Activated CD8-positive, alpha-beta T cell treated with anti-CD3 and anti-CD28 coated beads for 36 hours (primary cell): ENCODE data around the gene TUBAL3. TPM values are rescaled to one million over a fixed set of nuclear protein-coding genes. Genes with fewer than 3 reads are reported as not detected.

Source experiments
- ATAC-seq: fragments of 200-7000 bp; cut with Tn5 transposase; one replicate; pipeline ENCODE4 v1.10.0; 2021; ENCODE audit warnings: mild to moderate bottlenecking, moderate library complexity
- CTCF ChIA-PET: fragments of 350-600 bp; sonication (Branson Sonifier 250); formaldehyde crosslinking; loops from one replicate; lab custom pipeline; 2021; ENCODE audit warnings: antibody characterized with exemption; lab: Charles Lee
- POLR2A ChIA-PET: fragments of 350-600 bp; sonication (Branson Sonifier 250); formaldehyde crosslinking; loops from one replicate; lab custom pipeline; 2021; ENCODE audit warnings: antibody characterized with exemption; lab: Charles Lee
- DNase-seq: peaks from one replicate; pipeline ENCODE4 v3.0.0-alpha.2; 2020
- H3K27ac Mint-ChIP-seq: one replicate; pipeline ENCODE4 v1.8.0; 2021; ENCODE audit warnings: mild to moderate bottlenecking, mixed read lengths
- H3K27me3 Mint-ChIP-seq: one replicate; pipeline ENCODE4 v1.8.0; 2021; ENCODE audit warnings: mixed read lengths
- H3K36me3 Mint-ChIP-seq: one replicate; pipeline ENCODE4 v1.8.0; 2021; ENCODE audit warnings: low read depth, mixed read lengths
- H3K4me1 Mint-ChIP-seq: one replicate; pipeline ENCODE4 v1.8.0; 2021; ENCODE audit warnings: low read depth, mixed read lengths
- H3K4me3 Mint-ChIP-seq: one replicate; pipeline ENCODE4 v1.8.0; 2021; ENCODE audit warnings: mild to moderate bottlenecking, moderate library complexity, mixed read lengths
- H3K9me3 Mint-ChIP-seq: one replicate; pipeline ENCODE4 v1.8.0; 2021; ENCODE audit warnings: mixed read lengths
- intact Hi-C: fragments of 100-400 bp; cut with micrococcal nuclease; formaldehyde crosslinking; loops from one replicate; pipeline ENCODE4 v1.10.0; 2022
- total RNA-seq, 2 experiments: library from RNA; stranded (reverse); gene quantifications; one replicate each; pipeline ENCODE4 v1.2.3, GENCODE V29; 2021
- TF ChIP-seq, protein P1 (sequence below): fragments of 200-600 bp; IDR thresholded peaks from one replicate; pipeline ENCODE4 v1.8.0; 2022; ENCODE audit warnings: antibody characterized with exemption, mild to moderate bottlenecking

TUBAL3 gene
- total RNA-seq, 2 experiments from 2014 or later: not detected

DNA sequence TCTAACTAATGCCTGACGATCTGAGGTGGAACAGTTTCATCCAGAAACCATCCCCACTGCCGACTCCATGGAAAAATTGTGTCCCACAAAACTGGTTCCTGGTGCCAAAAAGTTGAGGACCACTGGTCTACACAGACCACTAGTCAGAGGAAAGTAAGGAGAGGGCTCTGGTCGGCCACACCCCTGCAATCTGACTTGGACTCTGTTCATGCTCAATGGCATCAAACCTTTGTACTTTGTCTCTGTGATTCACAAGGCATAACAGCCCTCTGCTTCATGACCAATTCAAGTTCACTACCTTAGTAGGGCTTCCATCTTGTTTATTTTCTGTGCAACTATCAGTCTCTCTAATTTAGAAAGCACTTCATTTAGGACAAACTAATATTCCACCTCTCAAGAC lies 1.8 kb downstream of the TUBAL3 start:
- POLR2A ChIA-PET: no interaction called here
- ATAC-seq (no peak), DNase-seq (no peak)
- Mint-ChIP-seq H3K4me1 (no peaks in the 10 kb centered on the region), H3K4me3 (no peak overlapping the region), H3K9me3 (no peaks in the 10 kb centered on the region), H3K27me3 (peaks cover 10% of the 10 kb centered on the region), H3K27ac (no peak overlapping the region), H3K36me3 (no peaks in the 10 kb centered on the region)
- intact Hi-C loops: no loop called here
- CTCF ChIA-PET: interaction anchor here (1.4 kb wide), 1 partner anchor 31 kb away, joined by 3 read pairs; no protein-coding TSS in a partner anchor
- TF ChIP-seq, protein P1, sequence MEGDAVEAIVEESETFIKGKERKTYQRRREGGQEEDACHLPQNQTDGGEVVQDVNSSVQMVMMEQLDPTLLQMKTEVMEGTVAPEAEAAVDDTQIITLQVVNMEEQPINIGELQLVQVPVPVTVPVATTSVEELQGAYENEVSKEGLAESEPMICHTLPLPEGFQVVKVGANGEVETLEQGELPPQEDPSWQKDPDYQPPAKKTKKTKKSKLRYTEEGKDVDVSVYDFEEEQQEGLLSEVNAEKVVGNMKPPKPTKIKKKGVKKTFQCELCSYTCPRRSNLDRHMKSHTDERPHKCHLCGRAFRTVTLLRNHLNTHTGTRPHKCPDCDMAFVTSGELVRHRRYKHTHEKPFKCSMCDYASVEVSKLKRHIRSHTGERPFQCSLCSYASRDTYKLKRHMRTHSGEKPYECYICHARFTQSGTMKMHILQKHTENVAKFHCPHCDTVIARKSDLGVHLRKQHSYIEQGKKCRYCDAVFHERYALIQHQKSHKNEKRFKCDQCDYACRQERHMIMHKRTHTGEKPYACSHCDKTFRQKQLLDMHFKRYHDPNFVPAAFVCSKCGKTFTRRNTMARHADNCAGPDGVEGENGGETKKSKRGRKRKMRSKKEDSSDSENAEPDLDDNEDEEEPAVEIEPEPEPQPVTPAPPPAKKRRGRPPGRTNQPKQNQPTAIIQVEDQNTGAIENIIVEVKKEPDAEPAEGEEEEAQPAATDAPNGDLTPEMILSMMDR: no peak

DNA sequence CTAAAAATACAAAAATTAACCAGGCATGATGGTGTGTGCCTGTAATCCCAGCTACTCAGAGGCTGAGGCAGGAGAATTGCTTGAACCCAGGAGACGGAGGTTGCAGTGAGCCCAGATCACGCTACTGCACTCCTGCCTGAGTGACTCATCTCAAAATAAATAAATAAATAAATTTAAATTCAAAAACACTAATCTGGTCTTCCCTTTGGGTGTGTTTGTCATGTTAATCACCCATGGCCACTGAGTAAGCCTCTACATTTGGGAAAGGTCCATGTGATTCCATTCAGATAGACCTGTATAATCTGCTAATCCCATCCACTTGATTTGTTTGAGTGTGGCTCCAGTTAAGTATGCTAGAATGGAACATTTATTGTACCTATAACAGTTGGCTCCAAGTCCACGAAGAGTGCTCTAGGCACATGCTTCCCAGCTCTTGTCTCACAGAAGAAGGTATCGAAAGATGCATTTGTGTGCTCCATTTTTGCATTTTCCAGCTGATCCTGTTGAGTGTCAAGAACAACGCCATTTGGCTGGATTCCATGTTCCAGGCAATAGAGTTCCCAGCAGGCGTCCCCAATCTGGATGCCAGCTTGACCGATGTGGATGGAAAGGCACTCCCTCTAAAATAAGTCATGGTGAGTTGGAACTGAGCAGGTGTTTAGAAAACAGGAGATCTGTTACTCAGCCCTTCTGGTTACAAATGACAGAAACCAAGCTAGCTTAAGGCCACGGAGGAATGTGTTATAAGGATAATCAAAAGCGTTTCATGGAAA lies 4.0 kb downstream of the TUBAL3 start:
- intact Hi-C loops: no loop called here
- ATAC-seq: no peak
- POLR2A ChIA-PET: no interaction called here

DNA sequence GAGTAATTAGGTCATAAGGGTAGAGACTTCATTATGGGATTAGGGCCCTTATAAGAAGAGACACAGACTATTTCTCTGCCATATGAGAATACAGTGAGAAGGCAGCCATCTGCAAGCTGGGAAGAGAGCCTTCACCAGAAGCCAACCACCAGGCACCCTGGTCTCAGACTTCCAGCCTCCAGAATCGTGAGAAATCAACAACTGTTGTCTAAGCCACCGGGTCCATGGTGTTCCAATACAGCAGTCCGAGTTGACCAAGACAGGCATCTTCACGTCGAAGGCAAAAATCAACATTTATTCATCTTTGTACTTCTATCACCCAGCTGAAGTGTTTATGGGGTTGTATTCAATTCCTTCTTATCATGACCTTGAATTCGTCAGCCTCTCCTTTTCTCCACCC lies 5.3 kb downstream of the TUBAL3 start:
- no peak overlapping the region for H3K4me3 Mint-ChIP-seq
- CTCF ChIA-PET: interaction anchor here (0.8 to 1.5 kb wide), 4 partner anchors 16 to 550 kb away, joined by 3 read pairs; no protein-coding TSS in a partner anchor
- intact Hi-C loops: no loop called here

More for the DNA sequence above, 4.0 kb downstream of the TUBAL3 start:
- Mint-ChIP-seq H3K27ac (no peak overlapping the region), H3K27me3 (peaks cover 12% of the 10 kb centered on the region), H3K4me1 (no peaks in the 10 kb centered on the region), H3K4me3 (no peak overlapping the region), H3K9me3 (no peaks in the 10 kb centered on the region), H3K36me3 (no peaks in the 10 kb centered on the region)
- no peak for DNase-seq
- CTCF ChIA-PET: interaction anchor here (0.7 to 1.5 kb wide), 3 partner anchors 40 to 551 kb away, joined by 3 read pairs; no protein-coding TSS in a partner anchor
- TF ChIP-seq, protein P1: no peak

DNA sequence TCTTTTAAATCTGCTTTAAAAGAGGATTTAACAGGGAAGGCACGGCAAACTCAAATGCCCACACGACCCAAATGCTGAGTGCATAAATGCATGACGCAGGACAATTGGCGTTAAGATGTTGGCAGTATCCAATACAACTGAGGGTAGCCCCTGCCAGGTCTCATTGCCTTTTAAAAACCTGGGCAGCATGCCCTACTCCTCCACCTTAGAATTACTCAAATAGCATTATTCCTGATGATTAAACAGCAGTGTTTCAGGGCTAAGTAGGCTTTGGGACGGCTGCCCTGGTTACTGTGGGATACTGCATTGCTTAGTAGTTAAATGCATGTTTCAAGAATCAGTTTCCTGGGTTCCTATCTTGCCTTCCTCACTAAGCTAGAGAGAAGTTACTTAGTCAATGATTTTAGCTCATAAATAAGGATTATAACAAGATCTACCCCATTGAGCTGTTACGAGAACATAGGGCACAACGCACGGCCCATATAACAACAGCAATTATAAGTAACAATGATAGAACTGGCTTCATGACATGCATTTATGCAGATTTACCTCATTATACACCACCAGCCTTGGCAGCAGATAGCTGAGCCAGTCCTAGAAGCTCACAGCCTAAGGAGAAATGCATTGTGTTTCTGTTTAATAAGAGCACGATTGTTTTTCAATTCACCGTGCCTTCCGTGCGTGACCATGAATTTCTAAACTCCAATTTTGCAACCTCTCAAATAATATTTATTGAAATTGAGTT lies 7.9 kb downstream of the TUBAL3 start:
- intact Hi-C loops: no loop called here
- ChIA-PET POLR2A (no interaction called here), CTCF (interaction anchor here (0.7 to 1.8 kb wide), 3 partner anchors 13 to 582 kb away, joined by 3 to 4 read pairs (median 3); no protein-coding TSS in a partner anchor)
- no peaks in the 10 kb centered on the region for H3K4me1 Mint-ChIP-seq
- TF ChIP-seq, protein P1: no peak
- H3K36me3 Mint-ChIP-seq: no peaks in the 10 kb centered on the region
- no peak overlapping the region for H3K27ac Mint-ChIP-seq
- ATAC-seq (no peak), DNase-seq (no peak)
- peaks cover 3% of the 10 kb centered on the region for H3K9me3 Mint-ChIP-seq
- H3K27me3 Mint-ChIP-seq: peaks cover 12% of the 10 kb centered on the region
- no peak overlapping the region for H3K4me3 Mint-ChIP-seq

More for the DNA sequence above, 5.3 kb downstream of the TUBAL3 start:
- Mint-ChIP-seq H3K36me3 (no peaks in the 10 kb centered on the region), H3K27ac (no peak overlapping the region), H3K9me3 (no peaks in the 10 kb centered on the region), H3K27me3 (peaks cover 12% of the 10 kb centered on the region), H3K4me1 (no peaks in the 10 kb centered on the region)
- POLR2A ChIA-PET: no interaction called here
- TF ChIP-seq, protein P1: no peak
- DNase-seq (no peak), ATAC-seq (no peak)
